Natural killer cell (primary cell): ENCODE measurements around the gene KLHL34. TPM values are rescaled to one million over a fixed set of nuclear protein-coding genes. Genes with fewer than 3 reads are reported as not detected.

Experiments used
- ATAC-seq, 3 donors: fragments of 150-1000 bp in 2 of 3; fragments of 200-7000 bp in 1 of 3; cut with Tn5 transposase; 1 replicate in 1 of 3; 2 replicates in 2 of 3; pipeline ENCODE4 v1.10.0; 2021; ENCODE audit warnings: mild to moderate bottlenecking in 2 of 3, moderate library complexity in 2 of 3
- DNase-seq, 2 donors: peaks; one replicate each; pipeline versions ENCODE4 v3.0.0 to v3.0.0-alpha.2; 2013 to 2021; ENCODE audit warnings: mixed read lengths in 1 of 2
- H3K27ac ChIP-seq: one replicate; pipeline ENCODE4 v1.5.1; 2013; ENCODE audit warnings: mild to moderate bottlenecking, low read length
- H3K27me3 ChIP-seq: one replicate; pipeline ENCODE4 v1.6.1; 2013; ENCODE audit warnings: low read length; ENCODE audit not compliant: control insufficient read depth, insufficient read depth
- H3K36me3 ChIP-seq: one replicate; pipeline ENCODE4 v1.6.1; 2013; ENCODE audit warnings: low read length; ENCODE audit not compliant: control insufficient read depth, insufficient read depth
- H3K4me1 ChIP-seq: one replicate; pipeline ENCODE4 v1.6.1; 2013; ENCODE audit warnings: low read length; ENCODE audit not compliant: control insufficient read depth, insufficient read depth
- H3K4me3 ChIP-seq: one replicate; pipeline ENCODE4 v1.5.1; 2013; ENCODE audit warnings: low read length
- H3K9me3 ChIP-seq: one replicate; pipeline ENCODE4 v1.6.1; 2013; ENCODE audit warnings: low read length; ENCODE audit not compliant: control insufficient read depth, insufficient read depth
- H3K27ac Mint-ChIP-seq, 2 donors: one replicate each; pipeline ENCODE4 v1.8.0; 2022; ENCODE audit warnings: mild to moderate bottlenecking in 2 of 2, mixed read lengths in 2 of 2, moderate library complexity in 1 of 2
- H3K27me3 Mint-ChIP-seq, 2 donors: one replicate each; pipeline ENCODE4 v1.8.0; 2022; ENCODE audit warnings: low read depth in 2 of 2, mixed read lengths in 2 of 2
- H3K36me3 Mint-ChIP-seq: one replicate; pipeline ENCODE4 v1.8.0; 2022; ENCODE audit warnings: mixed read lengths
- H3K4me1 Mint-ChIP-seq, 2 donors: one replicate each; pipeline ENCODE4 v1.8.0; 2022; ENCODE audit warnings: mixed read lengths in 2 of 2
- H3K4me3 Mint-ChIP-seq: one replicate; pipeline ENCODE4 v1.8.0; 2022; ENCODE audit warnings: mild to moderate bottlenecking, moderate library complexity, mixed read lengths
- H3K9me3 Mint-ChIP-seq, 2 donors: one replicate each; pipeline ENCODE4 v1.8.0; 2022; ENCODE audit warnings: mixed read lengths in 2 of 2
- CTCF ChIP-seq: fragments of 200-600 bp; IDR thresholded peaks from one replicate; pipeline ENCODE4 v1.8.0; 2022; ENCODE audit warnings: antibody characterized with exemption
- WGBS: methylation state at CpG from one replicate; pipeline ENCODE4 v1.1.7; 2013; ENCODE audit warnings: missing lambda C conversion rate; ENCODE audit not compliant: insufficient coverage; 5-methylcytosine and 5-hydroxymethylcytosine counted together
- intact Hi-C: fragments of 100-400 bp; cut with micrococcal nuclease; formaldehyde crosslinking; loops from one replicate; pipeline ENCODE4 v1.14.2; 2022
- total RNA-seq, 4 donors: library from RNA; stranded (reverse); fragments of 120-200 nt in 1 of 4; gene quantifications; one replicate each; pipeline versions ENCODE4 v1.2.3 to v1.2.4, GENCODE V29; 2013 to 2022

Gene KLHL34
- total RNA-seq, 3 donors from 2014 or later (not counting 1 experiment from before 2014, with no cell fraction given): not detected

GRCh38 chrX:21661316-21661715 lies 3.2 kb upstream of the KLHL34 start:
- Histone ChIP-seq H3K9me3 (no peaks in the 10 kb centered on the region), H3K27ac (no peak overlapping the region), H3K36me3 (no peaks in the 10 kb centered on the region), H3K4me1 (peaks cover 4% of the 10 kb centered on the region), H3K4me3 (no peak overlapping the region), H3K27me3 (peaks cover 4% of the 10 kb centered on the region)
- WGBS: 73% methylated on average over 2 of the region's 6 CpGs
- H3K4me3 Mint-ChIP-seq: no peak overlapping the region
- no peaks in the 10 kb centered on the region for H3K36me3 Mint-ChIP-seq
- intact Hi-C loops: no loop called here
- ATAC-seq (no peak), DNase-seq (no peak)
- H3K27ac Mint-ChIP-seq: no peak overlapping the region
- H3K4me1 Mint-ChIP-seq: no peaks in the 10 kb centered on the region
- H3K9me3 Mint-ChIP-seq: peaks cover 0 to 2% of the 10 kb centered on the region in 2 donors
- H3K27me3 Mint-ChIP-seq: peaks cover 16 to 20% of the 10 kb centered on the region in 2 donors
- no peak for TF ChIP-seq CTCF

- H3K27me3 Mint-ChIP-seq: peaks cover 16 to 20% of the 10 kb centered on the region in 2 donors
- H3K9me3 Mint-ChIP-seq: no peaks in the 10 kb centered on the region
- intact Hi-C loops: no loop called here
- no peaks in the 10 kb centered on the region for H3K36me3 Mint-ChIP-seq
- H3K4me1 Mint-ChIP-seq: no peaks in the 10 kb centered on the region
- no peak overlapping the region for H3K27ac ChIP-seq
- H3K36me3 ChIP-seq: no peaks in the 10 kb centered on the region
- no peak for ATAC-seq
- H3K4me1 ChIP-seq: peaks cover 4% of the 10 kb centered on the region
- no peak overlapping the region for H3K27ac Mint-ChIP-seq
- DNase-seq: no peak
- H3K27me3 ChIP-seq: peaks cover 4% of the 10 kb centered on the region
- H3K9me3 ChIP-seq: no peaks in the 10 kb centered on the region
- TF ChIP-seq CTCF: no peak
- H3K4me3 Mint-ChIP-seq: peak overlapping the region; percentile 7
- no CpG with 5 or more reads among the region's 2 CpGs for WGBS
- H3K4me3 ChIP-seq: no peak overlapping the region
Observed at GRCh38 chrX:21660156-21660555, 2.0 kb upstream of the KLHL34 start.

- no peak for TF ChIP-seq CTCF
- H3K4me1 ChIP-seq: peaks cover 4% of the 10 kb centered on the region
- ATAC-seq (no peak), DNase-seq (no peak)
- H3K4me3 Mint-ChIP-seq: no peak overlapping the region
- no peaks in the 10 kb centered on the region for H3K36me3 ChIP-seq
- H3K27ac Mint-ChIP-seq: no peak overlapping the region
- H3K9me3 Mint-ChIP-seq: no peaks in the 10 kb centered on the region
- H3K27me3 ChIP-seq: peaks cover 4% of the 10 kb centered on the region
- WGBS: 72% methylated on average over 3 of the region's 3 CpGs
- H3K4me1 Mint-ChIP-seq: no peaks in the 10 kb centered on the region
- H3K4me3 ChIP-seq: no peak overlapping the region
- no peaks in the 10 kb centered on the region for H3K9me3 ChIP-seq
- H3K27ac ChIP-seq: no peak overlapping the region
- H3K36me3 Mint-ChIP-seq: no peaks in the 10 kb centered on the region
- intact Hi-C loops: no loop called here
- peaks cover 16 to 20% of the 10 kb centered on the region in 2 donors for H3K27me3 Mint-ChIP-seq
Observed at GRCh38 chrX:21659320-21659719, 1.2 kb upstream of the KLHL34 start.

- H3K4me3 ChIP-seq: no peak overlapping the region
Observed at GRCh38 chrX:21658746-21659145, 616 bp upstream of the KLHL34 start.

More at GRCh38 chrX:21658746-21659145, 616 bp upstream of the KLHL34 start:
- Histone ChIP-seq H3K4me1 (peaks cover 4% of the 10 kb centered on the region), H3K36me3 (no peaks in the 10 kb centered on the region), H3K27ac (no peak overlapping the region), H3K9me3 (no peaks in the 10 kb centered on the region), H3K27me3 (peaks cover 4% of the 10 kb centered on the region)
- peak in 1 of 2 donors; percentile 19 for DNase-seq
- no peak overlapping the region for H3K27ac Mint-ChIP-seq
- H3K9me3 Mint-ChIP-seq: no peaks in the 10 kb centered on the region
- H3K4me1 Mint-ChIP-seq: no peaks in the 10 kb centered on the region
- no peak for TF ChIP-seq CTCF
- ATAC-seq: no peak
- 16% methylated on average over 23 of the region's 23 CpGs for WGBS
- no peak overlapping the region for H3K4me3 Mint-ChIP-seq
- intact Hi-C loops: no loop called here
- peaks cover 16% of the 10 kb centered on the region in 2 donors for H3K27me3 Mint-ChIP-seq
- H3K36me3 Mint-ChIP-seq: no peaks in the 10 kb centered on the region
